OCI-LY1 (cell line): ENCODE data around the gene MAN1A1.
A peak's percentile ranks its signal among the peaks of the same experiment; 100 is the strongest.

ENCODE experiments used
- H2AFZ ChIP-seq: fragments of 200-600 bp; sonication (generic), shearing (Covaris generic); 2 replicates; pipeline ENCODE4 v1.6.0; 2014; ENCODE audit warnings: antibody characterized with exemption, mild to moderate bottlenecking, low read length
- H3F3A ChIP-seq: fragments of 200-600 bp; sonication (generic), shearing (Covaris generic); 2 replicates; pipeline ENCODE4 v1.6.0; 2014; ENCODE audit warnings: mild to moderate bottlenecking, antibody characterized with exemption, low read length, moderate library complexity; ENCODE audit not compliant: insufficient read depth
- H3K27ac ChIP-seq: fragments of 200-600 bp; sonication (generic); 2 replicates; pipeline ENCODE4 v1.5.1; 2014; ENCODE audit warnings: low read length, mixed run types, mild to moderate bottlenecking, low read depth; ENCODE audit not compliant: poor library complexity, severe bottlenecking
- H3K27me3 ChIP-seq: fragments of 200-600 bp; sonication (generic); 2 replicates; pipeline ENCODE4 v1.6.0; 2014; ENCODE audit warnings: antibody characterized with exemption, mild to moderate bottlenecking, low read length, moderate library complexity; ENCODE audit not compliant: insufficient read depth
- H3K36me3 ChIP-seq: fragments of 200-600 bp; sonication (generic); 2 replicates; pipeline ENCODE4 v1.6.1; 2014; ENCODE audit warnings: mild to moderate bottlenecking, antibody characterized with exemption, low read length, moderate library complexity, mixed read lengths; ENCODE audit not compliant: insufficient read depth
- H3K4me1 ChIP-seq: fragments of 200-600 bp; sonication (generic); 2 replicates; pipeline ENCODE4 v1.5.1; 2014; ENCODE audit warnings: mild to moderate bottlenecking, low read length, moderate library complexity; ENCODE audit not compliant: insufficient read depth, severe bottlenecking
- H3K4me2 ChIP-seq: fragments of 200-600 bp; sonication (generic), shearing (Covaris generic); 2 replicates; pipeline ENCODE4 v1.6.1; 2014; ENCODE audit warnings: low read length
- H3K4me3 ChIP-seq: fragments of 200-600 bp; sonication (generic); 2 replicates; pipeline ENCODE4 v1.5.1; 2014; ENCODE audit warnings: low read length, low read depth, mild to moderate bottlenecking, mixed read lengths; ENCODE audit not compliant: poor library complexity, severe bottlenecking
- H3K79me2 ChIP-seq: fragments of 200-600 bp; shearing (Covaris generic); 2 replicates; pipeline ENCODE4 v1.6.1; 2016; ENCODE audit warnings: mixed run types, low read length, mixed read lengths; ENCODE audit not compliant: insufficient read depth
- H3K9ac ChIP-seq: fragments of 200-600 bp; sonication (generic), shearing (Covaris generic); 2 replicates; pipeline ENCODE4 v1.6.1; 2014; ENCODE audit warnings: mild to moderate bottlenecking, low read length, mixed read lengths
- H3K9me2 ChIP-seq: fragments of 200-600 bp; sonication (generic), shearing (Covaris generic); 2 replicates; pipeline ENCODE4 v1.6.1; 2014; ENCODE audit warnings: low read depth, mild to moderate bottlenecking, low read length, mixed read lengths
- H3K9me3 ChIP-seq: fragments of 200-600 bp; shearing (Covaris generic); 2 replicates; pipeline ENCODE4 v1.6.1; 2014; ENCODE audit warnings: low read length, mixed read lengths
- H4K20me1 ChIP-seq: fragments of 200-600 bp; sonication (generic), shearing (Covaris generic); 2 replicates; pipeline ENCODE4 v1.6.0; 2016; ENCODE audit warnings: mild to moderate bottlenecking, low read length; ENCODE audit not compliant: insufficient read depth
- EZH2 ChIP-seq: fragments of 200-600 bp; sonication (generic), shearing (Covaris generic); IDR thresholded peaks from 2 replicates; pipeline ENCODE4 v1.8.0; 2017; ENCODE audit warnings: borderline replicate concordance, mixed run types, mild to moderate bottlenecking, antibody characterized with exemption, low read length, moderate library complexity, mixed read lengths
- TF ChIP-seq, protein P1 (sequence below): fragments of 200-600 bp; sonication (generic), shearing (Covaris generic); IDR thresholded peaks from 2 replicates; pipeline ENCODE4 v1.5.1; 2017; ENCODE audit warnings: mild to moderate bottlenecking, antibody characterized with exemption, low read length, moderate library complexity, mixed read lengths

MAN1A1 gene

DNA sequence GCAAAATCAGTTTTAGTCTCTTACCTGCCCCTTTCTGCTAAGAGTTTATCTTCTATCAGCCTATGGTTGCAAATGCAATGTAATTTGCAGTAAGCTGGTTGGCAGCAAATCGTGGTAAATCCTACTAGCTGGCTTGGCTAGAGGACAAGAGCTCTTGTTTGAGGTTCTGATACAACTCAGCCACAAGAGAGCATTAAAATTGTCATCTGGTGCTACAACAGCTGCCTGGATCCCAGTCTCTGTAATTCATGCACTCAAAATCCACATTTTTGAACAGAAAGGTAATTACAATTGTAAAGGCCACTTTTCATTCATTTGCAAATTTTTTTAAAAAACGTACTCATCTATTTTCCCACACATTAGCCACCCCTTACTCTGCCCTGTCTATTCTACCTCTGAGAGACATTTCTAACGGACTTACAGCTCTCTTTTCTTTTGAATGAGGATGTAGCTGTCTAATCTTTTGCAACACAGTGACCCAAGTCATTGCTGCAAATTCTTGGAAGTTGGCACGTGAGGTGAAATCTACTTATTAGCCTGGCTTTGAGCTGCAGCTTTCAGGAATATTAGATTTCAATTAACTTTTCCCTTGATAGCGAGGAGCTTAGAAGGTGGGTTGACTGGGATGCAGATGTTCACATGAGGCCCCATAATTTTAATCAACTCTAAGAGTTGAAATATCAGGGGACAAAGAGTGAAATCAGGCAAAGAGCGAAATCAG is 217.1 kb downstream of the MAN1A1 start:
- Histone ChIP-seq H3K4me2 (no peak overlapping the region), H3K27ac (no peak overlapping the region), H3F3A (no peaks in the 10 kb centered on the region), H3K4me3 (no peak overlapping the region), H3K79me2 (no peaks in the 10 kb centered on the region), H3K9me2 (no peaks in the 10 kb centered on the region), H3K27me3 (no peaks in the 10 kb centered on the region), H2AFZ (no peak overlapping the region), H3K9me3 (no peaks in the 10 kb centered on the region), H3K4me1 (no peaks in the 10 kb centered on the region), H4K20me1 (no peaks in the 10 kb centered on the region), H3K9ac (no peak overlapping the region), H3K36me3 (no peaks in the 10 kb centered on the region)
- TF ChIP-seq EZH2: no peak
- TF ChIP-seq, protein P1, sequence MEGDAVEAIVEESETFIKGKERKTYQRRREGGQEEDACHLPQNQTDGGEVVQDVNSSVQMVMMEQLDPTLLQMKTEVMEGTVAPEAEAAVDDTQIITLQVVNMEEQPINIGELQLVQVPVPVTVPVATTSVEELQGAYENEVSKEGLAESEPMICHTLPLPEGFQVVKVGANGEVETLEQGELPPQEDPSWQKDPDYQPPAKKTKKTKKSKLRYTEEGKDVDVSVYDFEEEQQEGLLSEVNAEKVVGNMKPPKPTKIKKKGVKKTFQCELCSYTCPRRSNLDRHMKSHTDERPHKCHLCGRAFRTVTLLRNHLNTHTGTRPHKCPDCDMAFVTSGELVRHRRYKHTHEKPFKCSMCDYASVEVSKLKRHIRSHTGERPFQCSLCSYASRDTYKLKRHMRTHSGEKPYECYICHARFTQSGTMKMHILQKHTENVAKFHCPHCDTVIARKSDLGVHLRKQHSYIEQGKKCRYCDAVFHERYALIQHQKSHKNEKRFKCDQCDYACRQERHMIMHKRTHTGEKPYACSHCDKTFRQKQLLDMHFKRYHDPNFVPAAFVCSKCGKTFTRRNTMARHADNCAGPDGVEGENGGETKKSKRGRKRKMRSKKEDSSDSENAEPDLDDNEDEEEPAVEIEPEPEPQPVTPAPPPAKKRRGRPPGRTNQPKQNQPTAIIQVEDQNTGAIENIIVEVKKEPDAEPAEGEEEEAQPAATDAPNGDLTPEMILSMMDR: no peak

DNA sequence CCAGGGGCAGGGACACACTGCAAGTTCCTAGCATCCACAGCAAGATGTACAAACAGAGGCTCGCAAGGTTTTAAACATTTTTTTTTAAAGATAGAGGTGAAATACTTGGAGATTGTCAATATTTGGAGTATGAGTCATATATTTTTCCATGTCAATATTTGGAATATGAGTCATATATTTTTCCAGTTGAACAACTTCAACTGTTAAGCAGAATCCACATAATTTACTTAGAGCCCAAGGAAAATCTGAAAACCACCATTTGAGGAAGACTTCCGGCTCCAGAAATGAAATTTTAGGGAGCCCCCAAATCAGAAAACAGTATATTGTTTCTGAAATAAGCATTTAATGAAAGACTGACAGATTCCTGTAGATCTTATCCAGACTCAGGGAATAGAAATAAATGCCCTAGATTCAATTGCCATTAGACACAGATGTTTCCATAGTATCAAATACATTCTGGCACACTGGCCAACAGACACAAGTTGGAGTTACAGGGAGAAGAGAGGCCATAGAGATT is 219.5 kb downstream of the MAN1A1 start:
- H3K27me3 ChIP-seq: no peaks in the 10 kb centered on the region
- no peak overlapping the region for H3K9ac ChIP-seq
- no peaks in the 10 kb centered on the region for H3K9me2 ChIP-seq
- no peaks in the 10 kb centered on the region for H3K79me2 ChIP-seq
- no peak overlapping the region for H3K4me3 ChIP-seq
- no peak overlapping the region for H3K27ac ChIP-seq
- no peak for TF ChIP-seq EZH2
- TF ChIP-seq, protein P1: no peak
- no peak overlapping the region for H2AFZ ChIP-seq
- H4K20me1 ChIP-seq: no peaks in the 10 kb centered on the region
- H3K36me3 ChIP-seq: no peaks in the 10 kb centered on the region
- H3F3A ChIP-seq: no peaks in the 10 kb centered on the region
- no peak overlapping the region for H3K4me2 ChIP-seq
- no peaks in the 10 kb centered on the region for H3K4me1 ChIP-seq
- no peaks in the 10 kb centered on the region for H3K9me3 ChIP-seq

DNA sequence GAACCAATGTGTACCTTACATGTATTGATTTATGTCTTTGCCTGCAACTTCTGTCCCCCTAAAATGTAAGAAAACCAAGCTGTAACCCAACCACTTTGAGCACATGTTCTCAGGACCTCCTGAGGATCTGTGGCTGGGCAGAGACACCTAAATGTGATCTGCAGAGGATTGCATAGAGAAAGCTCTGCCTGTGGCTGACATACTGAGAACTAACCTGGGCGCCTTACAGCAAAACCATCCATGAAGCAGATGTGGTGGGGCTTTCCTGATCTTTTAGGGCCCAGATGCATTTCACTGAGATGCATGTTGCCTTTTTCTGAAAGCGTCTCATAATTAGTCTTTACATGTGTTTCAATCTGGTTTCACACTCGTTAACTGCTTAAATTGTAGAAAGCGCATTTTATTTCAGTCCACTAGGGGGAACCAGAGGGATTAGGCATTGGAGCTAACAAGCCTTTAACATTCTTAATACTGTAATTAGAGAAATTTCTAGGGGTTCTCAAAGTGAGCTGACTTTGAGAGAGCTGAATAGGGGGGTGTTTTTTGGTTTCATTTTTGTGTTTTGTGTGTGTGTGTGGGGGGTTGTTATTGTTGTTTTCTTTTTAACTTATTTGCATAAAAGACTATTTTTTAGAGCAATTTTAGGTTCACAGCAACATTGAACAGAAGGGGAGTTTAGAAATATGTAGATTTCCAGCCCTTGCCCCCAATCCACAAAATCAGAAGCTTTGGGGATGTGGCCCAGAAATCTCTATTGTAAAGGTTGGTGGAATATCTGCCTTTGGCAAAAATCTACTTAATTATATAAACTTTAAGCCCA is 220.2 kb downstream of the MAN1A1 start:
- H4K20me1 ChIP-seq: no peaks in the 10 kb centered on the region
- no peaks in the 10 kb centered on the region for H3K36me3 ChIP-seq
- H3K4me3 ChIP-seq: no peak overlapping the region
- no peak overlapping the region for H2AFZ ChIP-seq
- no peak overlapping the region for H3K9ac ChIP-seq
- no peaks in the 10 kb centered on the region for H3K4me1 ChIP-seq
- H3F3A ChIP-seq: no peaks in the 10 kb centered on the region
- H3K9me2 ChIP-seq: no peaks in the 10 kb centered on the region
- no peaks in the 10 kb centered on the region for H3K79me2 ChIP-seq
- no peak overlapping the region for H3K27ac ChIP-seq
- no peak for TF ChIP-seq EZH2
- TF ChIP-seq, protein P1: peak; percentile 87
- H3K9me3 ChIP-seq: no peaks in the 10 kb centered on the region
- H3K4me2 ChIP-seq: no peak overlapping the region
- H3K27me3 ChIP-seq: no peaks in the 10 kb centered on the region
